Body of pancreas (tissue), 4 donors: ENCODE data around the gene GAGE10.

Source experiments
- POLR2A ChIP-seq, 3 donors: fragments of 450-650 bp; IDR thresholded peaks; one replicate each; pipeline ENCODE4 v1.6.1; 2016; ENCODE audit warnings: antibody characterized with exemption in 3 of 3, mild to moderate bottlenecking in 2 of 3
- TF ChIP-seq, protein P1 (sequence below), 7 experiments: fragments of 450-650 bp in 4 of 7; fragments of 200-600 bp in 3 of 7; sonication (generic) in 3 of 7; IDR thresholded peaks; one replicate each; pipeline ENCODE4 v1.5.1; 2016 to 2019; ENCODE audit warnings: antibody characterized with exemption in 7 of 7

DNA sequence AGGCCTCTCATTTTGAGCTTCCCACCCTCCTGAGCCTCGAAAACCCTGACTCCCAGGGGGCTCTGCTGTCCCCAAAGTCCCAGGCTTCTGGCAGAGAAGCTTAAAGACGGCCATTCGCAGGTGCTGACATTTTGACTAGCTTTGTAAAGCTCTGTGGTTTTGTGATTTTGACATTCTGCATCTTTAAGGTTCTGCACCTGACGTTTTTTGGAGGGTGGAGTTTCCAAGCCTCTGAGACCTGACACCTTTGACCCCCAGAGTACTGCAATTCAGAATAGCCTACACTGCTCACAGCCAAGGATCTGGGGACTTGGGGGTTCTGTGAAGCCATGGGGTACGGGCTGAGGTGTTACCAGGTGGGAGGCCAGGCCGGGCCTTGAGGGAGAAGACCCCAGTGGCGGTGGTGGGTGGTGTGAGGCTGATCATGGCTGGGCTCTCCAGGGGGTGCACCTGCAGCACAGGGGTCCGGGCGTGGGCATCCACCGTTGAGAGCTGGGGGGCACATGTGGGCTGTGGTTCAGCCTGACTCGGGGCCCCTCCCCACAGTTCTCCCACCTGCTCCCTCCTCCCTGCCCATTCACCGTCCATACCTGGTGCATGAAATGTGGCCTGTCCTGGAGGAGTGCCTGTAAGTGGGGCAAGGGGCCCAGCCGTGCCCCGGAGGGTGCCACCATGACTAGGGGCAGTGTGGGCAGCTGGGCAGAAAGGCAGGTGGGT is 46.2 kb upstream of the GAGE10 start:
- TF ChIP-seq, protein P1, sequence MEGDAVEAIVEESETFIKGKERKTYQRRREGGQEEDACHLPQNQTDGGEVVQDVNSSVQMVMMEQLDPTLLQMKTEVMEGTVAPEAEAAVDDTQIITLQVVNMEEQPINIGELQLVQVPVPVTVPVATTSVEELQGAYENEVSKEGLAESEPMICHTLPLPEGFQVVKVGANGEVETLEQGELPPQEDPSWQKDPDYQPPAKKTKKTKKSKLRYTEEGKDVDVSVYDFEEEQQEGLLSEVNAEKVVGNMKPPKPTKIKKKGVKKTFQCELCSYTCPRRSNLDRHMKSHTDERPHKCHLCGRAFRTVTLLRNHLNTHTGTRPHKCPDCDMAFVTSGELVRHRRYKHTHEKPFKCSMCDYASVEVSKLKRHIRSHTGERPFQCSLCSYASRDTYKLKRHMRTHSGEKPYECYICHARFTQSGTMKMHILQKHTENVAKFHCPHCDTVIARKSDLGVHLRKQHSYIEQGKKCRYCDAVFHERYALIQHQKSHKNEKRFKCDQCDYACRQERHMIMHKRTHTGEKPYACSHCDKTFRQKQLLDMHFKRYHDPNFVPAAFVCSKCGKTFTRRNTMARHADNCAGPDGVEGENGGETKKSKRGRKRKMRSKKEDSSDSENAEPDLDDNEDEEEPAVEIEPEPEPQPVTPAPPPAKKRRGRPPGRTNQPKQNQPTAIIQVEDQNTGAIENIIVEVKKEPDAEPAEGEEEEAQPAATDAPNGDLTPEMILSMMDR (IDR thresholded peaks at IDR 0.05): no peak
- TF ChIP-seq POLR2A (IDR thresholded peaks at IDR 0.05): no peak
